WTC11 (cell line): Measurements from ENCODE around the gene GTF2H4. TPM values are rescaled to one million over a fixed set of nuclear protein-coding genes. Genes with fewer than 3 reads are reported as not detected.

Source experiments
- ATAC-seq: fragments of 200-7000 bp; cut with Tn5 transposase; 2 replicates; pipeline ENCODE4 v1.10.0; 2021; ENCODE audit warnings: mild to moderate bottlenecking, moderate library complexity
- CTCF ChIA-PET: fragments of 300-600 bp; sonication (Branson Sonifier 250); formaldehyde crosslinking; loops from one replicate; lab custom pipeline; 2021; ENCODE audit warnings: antibody characterized with exemption; lab: Charles Lee
- POLR2A ChIA-PET: fragments of 350-600 bp; sonication (Branson Sonifier 250); formaldehyde crosslinking; loops from one replicate; lab custom pipeline; 2021; ENCODE audit warnings: antibody characterized with exemption; lab: Charles Lee
- DNase-seq: peaks from one replicate; pipeline ENCODE4 v3.0.0; 2021; ENCODE audit warnings: low spot score
- H3K27ac Mint-ChIP-seq: 2 replicates; pipeline ENCODE4 v1.8.0; 2021; ENCODE audit warnings: mixed read lengths
- H3K27me3 Mint-ChIP-seq: 2 replicates; pipeline ENCODE4 v1.8.0; 2021; ENCODE audit warnings: low read depth, mild to moderate bottlenecking, moderate library complexity, mixed read lengths
- H3K36me3 Mint-ChIP-seq: 2 replicates; pipeline ENCODE4 v1.8.0; 2021; ENCODE audit warnings: mixed read lengths
- H3K4me1 Mint-ChIP-seq: 2 replicates; pipeline ENCODE4 v1.8.0; 2022; ENCODE audit warnings: mixed read lengths
- H3K4me3 Mint-ChIP-seq: 2 replicates; pipeline ENCODE4 v1.8.0; 2021; ENCODE audit warnings: mild to moderate bottlenecking, moderate library complexity, mixed read lengths
- H3K9me3 Mint-ChIP-seq: 2 replicates; pipeline ENCODE4 v1.8.0; 2021; ENCODE audit warnings: mixed read lengths
- ATF1 ChIP-seq: sonication (generic); formaldehyde crosslinking; IDR thresholded peaks from 2 replicates; pipeline ENCODE4 v1.8.1; 2023; ENCODE audit warnings: mild to moderate bottlenecking, moderate library complexity, missing genetic modification reagents
- CREB1 ChIP-seq: sonication (generic); formaldehyde crosslinking; IDR thresholded peaks from 2 replicates; pipeline ENCODE4 v1.8.0; 2023; ENCODE audit warnings: mild to moderate bottlenecking, missing genetic modification reagents
- ESRRA ChIP-seq: sonication (generic); formaldehyde crosslinking; IDR thresholded peaks from 2 replicates; pipeline ENCODE4 v1.8.1; 2022; ENCODE audit warnings: mild to moderate bottlenecking, missing genetic modification reagents, borderline replicate concordance
- FOXK1 ChIP-seq: sonication (generic); formaldehyde crosslinking; IDR thresholded peaks from 2 replicates; pipeline ENCODE4 v1.8.0; 2022; ENCODE audit warnings: mild to moderate bottlenecking, moderate library complexity, missing genetic modification reagents
- GRHL2 ChIP-seq: fragments of 250-450 bp; sonication (Bioruptor Pico); IDR thresholded peaks from 2 replicates; pipeline ENCODE4 v1.8.0; 2022; ENCODE audit warnings: mild to moderate bottlenecking, moderate library complexity; ENCODE audit not compliant: insufficient replicate concordance, severe bottlenecking
- MXD4 ChIP-seq: fragments of 250-450 bp; sonication (Bioruptor Pico); IDR thresholded peaks from 2 replicates; pipeline ENCODE4 v1.8.0; 2021; ENCODE audit warnings: mild to moderate bottlenecking, moderate library complexity, borderline replicate concordance
- MYBL2 ChIP-seq: sonication (generic); formaldehyde crosslinking; IDR thresholded peaks from 2 replicates; pipeline ENCODE4 v1.8.1; 2023; ENCODE audit warnings: mild to moderate bottlenecking, moderate library complexity, missing genetic modification reagents
- NFE2L1 ChIP-seq: sonication (generic); formaldehyde crosslinking; IDR thresholded peaks from 2 replicates; pipeline ENCODE4 v1.8.1; 2023; ENCODE audit warnings: missing genetic modification reagents
- NR2C2 ChIP-seq: sonication (generic); formaldehyde crosslinking; IDR thresholded peaks from 2 replicates; pipeline ENCODE4 v1.8.0; 2022; ENCODE audit warnings: mild to moderate bottlenecking, missing genetic modification reagents
- SOX15 ChIP-seq: fragments of 250-450 bp; sonication (Bioruptor Pico); IDR thresholded peaks from 2 replicates; pipeline ENCODE4 v1.9.0; 2021; ENCODE audit warnings: mild to moderate bottlenecking
- SP1 ChIP-seq: sonication (generic); formaldehyde crosslinking; conservative IDR thresholded peaks from 2 replicates; pipeline ENCODE4 v1.8.1; 2022; ENCODE audit warnings: missing genetic modification reagents
- TEAD1 ChIP-seq: sonication (generic); formaldehyde crosslinking; IDR thresholded peaks from 2 replicates; pipeline ENCODE4 v1.8.0; 2022; ENCODE audit warnings: mild to moderate bottlenecking, missing genetic modification reagents
- TP53 ChIP-seq: sonication (generic); formaldehyde crosslinking; IDR thresholded peaks from 2 replicates; pipeline ENCODE4 v1.8.1; 2023; ENCODE audit warnings: mild to moderate bottlenecking, missing genetic modification reagents
- ZBTB21 ChIP-seq: sonication (generic); formaldehyde crosslinking; IDR thresholded peaks from 2 replicates; pipeline ENCODE4 v1.8.1; 2023; ENCODE audit warnings: mild to moderate bottlenecking, missing genetic modification reagents, borderline replicate concordance
- ZNF317 ChIP-seq: sonication (generic); formaldehyde crosslinking; IDR thresholded peaks from 2 replicates; pipeline ENCODE4 v1.8.1; 2023; ENCODE audit warnings: low read depth, mild to moderate bottlenecking, moderate library complexity, missing genetic modification reagents, borderline replicate concordance
- ZNF396 ChIP-seq: fragments of 250-450 bp; sonication (Bioruptor Pico); IDR thresholded peaks from 2 replicates; pipeline ENCODE4 v1.8.0; 2021; ENCODE audit warnings: mild to moderate bottlenecking, moderate library complexity, borderline replicate concordance
- ZNF671 ChIP-seq: fragments of 250-450 bp; sonication (Bioruptor Pico); IDR thresholded peaks from 2 replicates; pipeline ENCODE4 v1.8.0; 2021; ENCODE audit warnings: mild to moderate bottlenecking
- total RNA-seq: library from RNA; stranded (reverse); gene quantifications from 3 replicates; pipeline ENCODE4 v1.2.3, GENCODE V29; 2021
- TF ChIP-seq, protein P1 (sequence below): sonication (generic); formaldehyde crosslinking; IDR thresholded peaks from 2 replicates; pipeline ENCODE4 v1.8.0; 2023; ENCODE audit warnings: mild to moderate bottlenecking, missing genetic modification reagents
- TF ChIP-seq, protein P2 (sequence below): sonication (generic); formaldehyde crosslinking; IDR thresholded peaks from 2 replicates; pipeline ENCODE4 v1.8.0; 2022; ENCODE audit warnings: mild to moderate bottlenecking, missing genetic modification reagents
- TF ChIP-seq, protein P3 (sequence below): sonication (generic); formaldehyde crosslinking; conservative IDR thresholded peaks from 2 replicates; pipeline ENCODE4 v1.8.1; 2022; ENCODE audit warnings: mild to moderate bottlenecking, missing genetic modification reagents
- TF ChIP-seq, protein P4 (sequence below): fragments of 250-450 bp; sonication (Bioruptor Pico); IDR thresholded peaks from 2 replicates; pipeline ENCODE4 v1.9.0; 2021; ENCODE audit warnings: moderate library complexity, mild to moderate bottlenecking, inconsistent platforms, borderline replicate concordance
- TF ChIP-seq, protein P5 (sequence below): fragments of 250-450 bp; sonication (Bioruptor Pico); IDR thresholded peaks from 2 replicates; pipeline ENCODE4 v1.9.0; 2021; ENCODE audit warnings: mild to moderate bottlenecking

Gene GTF2H4
- total RNA-seq, 1 experiment from 2014 or later: 49.2 TPM

DNA sequence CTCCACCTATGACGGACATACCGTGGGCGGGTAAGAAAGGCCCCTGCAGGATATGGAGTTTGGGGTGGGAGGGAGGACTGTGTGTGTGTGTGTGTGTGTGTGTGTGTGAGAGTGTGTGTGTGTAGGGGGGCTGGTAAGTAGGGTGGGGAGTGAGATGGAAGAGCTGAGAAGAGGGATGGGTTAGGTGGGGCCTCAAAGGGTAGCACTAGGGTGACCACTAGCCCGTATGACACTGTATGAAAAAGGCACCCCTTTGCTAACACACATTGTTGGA lies 16.6 kb upstream of the GTF2H4 start:
- ATAC-seq: no peak
- H3K27ac Mint-ChIP-seq: no peak overlapping the region
- no peaks in the 10 kb centered on the region for H3K27me3 Mint-ChIP-seq
- H3K36me3 Mint-ChIP-seq: peaks cover 57% of the 10 kb centered on the region
- ChIA-PET POLR2A (interaction anchor here (1.5 kb wide), 1 partner anchor 23 kb away, joined by 4 read pairs; the partner anchor contains the start of gene VARS2), CTCF (interaction anchor here (0.5 to 3.1 kb wide), 2 partner anchors 9 to 11 kb away, joined by 3 to 11 read pairs; no protein-coding TSS in a partner anchor)
- DNase-seq: no peak
- no peak overlapping the region for H3K4me3 Mint-ChIP-seq
- no peak for TF ChIP-seq MYBL2 (CRISPR knock-in tag)
- no peak for TF ChIP-seq SOX15
- no peak for TF ChIP-seq TEAD1 (CRISPR knock-in tag)
- TF ChIP-seq ZBTB21 (CRISPR knock-in tag): no peak
- TF ChIP-seq NR2C2 (CRISPR knock-in tag): no peak
- TF ChIP-seq, protein P1, sequence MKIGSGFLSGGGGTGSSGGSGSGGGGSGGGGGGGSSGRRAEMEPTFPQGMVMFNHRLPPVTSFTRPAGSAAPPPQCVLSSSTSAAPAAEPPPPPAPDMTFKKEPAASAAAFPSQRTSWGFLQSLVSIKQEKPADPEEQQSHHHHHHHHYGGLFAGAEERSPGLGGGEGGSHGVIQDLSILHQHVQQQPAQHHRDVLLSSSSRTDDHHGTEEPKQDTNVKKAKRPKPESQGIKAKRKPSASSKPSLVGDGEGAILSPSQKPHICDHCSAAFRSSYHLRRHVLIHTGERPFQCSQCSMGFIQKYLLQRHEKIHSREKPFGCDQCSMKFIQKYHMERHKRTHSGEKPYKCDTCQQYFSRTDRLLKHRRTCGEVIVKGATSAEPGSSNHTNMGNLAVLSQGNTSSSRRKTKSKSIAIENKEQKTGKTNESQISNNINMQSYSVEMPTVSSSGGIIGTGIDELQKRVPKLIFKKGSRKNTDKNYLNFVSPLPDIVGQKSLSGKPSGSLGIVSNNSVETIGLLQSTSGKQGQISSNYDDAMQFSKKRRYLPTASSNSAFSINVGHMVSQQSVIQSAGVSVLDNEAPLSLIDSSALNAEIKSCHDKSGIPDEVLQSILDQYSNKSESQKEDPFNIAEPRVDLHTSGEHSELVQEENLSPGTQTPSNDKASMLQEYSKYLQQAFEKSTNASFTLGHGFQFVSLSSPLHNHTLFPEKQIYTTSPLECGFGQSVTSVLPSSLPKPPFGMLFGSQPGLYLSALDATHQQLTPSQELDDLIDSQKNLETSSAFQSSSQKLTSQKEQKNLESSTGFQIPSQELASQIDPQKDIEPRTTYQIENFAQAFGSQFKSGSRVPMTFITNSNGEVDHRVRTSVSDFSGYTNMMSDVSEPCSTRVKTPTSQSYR (CRISPR knock-in tag): no peak
- no peak for TF ChIP-seq NFE2L1
- TF ChIP-seq ATF1 (CRISPR knock-in tag): no peak
- no peak for TF ChIP-seq ZNF317
- TF ChIP-seq, protein P2, sequence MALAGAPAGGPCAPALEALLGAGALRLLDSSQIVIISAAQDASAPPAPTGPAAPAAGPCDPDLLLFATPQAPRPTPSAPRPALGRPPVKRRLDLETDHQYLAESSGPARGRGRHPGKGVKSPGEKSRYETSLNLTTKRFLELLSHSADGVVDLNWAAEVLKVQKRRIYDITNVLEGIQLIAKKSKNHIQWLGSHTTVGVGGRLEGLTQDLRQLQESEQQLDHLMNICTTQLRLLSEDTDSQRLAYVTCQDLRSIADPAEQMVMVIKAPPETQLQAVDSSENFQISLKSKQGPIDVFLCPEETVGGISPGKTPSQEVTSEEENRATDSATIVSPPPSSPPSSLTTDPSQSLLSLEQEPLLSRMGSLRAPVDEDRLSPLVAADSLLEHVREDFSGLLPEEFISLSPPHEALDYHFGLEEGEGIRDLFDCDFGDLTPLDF (CRISPR knock-in tag): no peak
- no peak for TF ChIP-seq ESRRA (CRISPR knock-in tag)
- peaks cover 32% of the 10 kb centered on the region for H3K4me1 Mint-ChIP-seq
- H3K9me3 Mint-ChIP-seq: no peaks in the 10 kb centered on the region

DNA sequence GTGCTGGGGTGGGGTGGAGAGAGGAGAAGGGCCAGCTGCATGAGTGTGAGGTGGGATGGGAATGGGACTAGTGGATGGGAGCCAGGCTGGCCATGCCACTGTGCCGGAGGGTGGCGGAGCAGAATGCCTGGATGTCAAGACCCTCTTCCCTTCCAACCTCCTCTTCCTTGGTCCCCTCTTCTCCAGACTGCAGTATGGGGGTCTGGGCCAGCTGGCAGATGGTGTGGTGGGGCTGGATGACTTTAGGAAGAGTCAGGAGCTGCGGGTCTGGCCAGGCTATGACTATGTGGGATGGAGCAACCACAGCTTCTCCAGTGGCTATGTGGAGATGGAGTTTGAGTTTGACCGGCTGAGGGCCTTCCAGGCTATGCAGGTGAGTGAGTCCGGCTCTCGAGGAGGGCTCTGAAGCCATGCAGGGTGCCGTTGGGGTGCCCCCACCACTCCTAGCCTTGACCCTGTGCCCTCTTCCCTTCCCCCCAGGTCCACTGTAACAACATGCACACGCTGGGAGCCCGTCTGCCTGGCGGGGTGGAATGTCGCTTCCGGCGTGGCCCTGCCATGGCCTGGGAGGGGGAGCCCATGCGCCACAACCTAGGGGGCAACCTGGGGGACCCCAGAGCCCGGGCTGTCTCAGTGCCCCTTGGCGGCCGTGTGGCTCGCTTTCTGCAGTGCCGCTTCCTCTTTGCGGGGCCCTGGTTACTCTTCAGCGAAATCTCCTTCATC lies 16.0 kb upstream of the GTF2H4 start:
- Mint-ChIP-seq H3K4me1 (peaks cover 26% of the 10 kb centered on the region), H3K27me3 (no peaks in the 10 kb centered on the region), H3K36me3 (peaks cover 62% of the 10 kb centered on the region), H3K9me3 (no peaks in the 10 kb centered on the region), H3K27ac (peak overlapping the region; percentile 54; the same call in 1 of the 2 replicates), H3K4me3 (no peak overlapping the region)
- no peak for DNase-seq
- no peak for ATAC-seq
- ChIA-PET POLR2A (no interaction called here), CTCF (interaction anchor here (0.5 to 3.1 kb wide), 5 partner anchors 9 to 195 kb away, joined by 3 to 11 read pairs (median 3); no protein-coding TSS in a partner anchor)
- TF ChIP-seq ATF1 (CRISPR knock-in tag) (no peak), SP1 (no peak), ZNF671 (no peak), CREB1 (CRISPR knock-in tag) (no peak), MXD4 (CRISPR knock-in tag) (no peak), MYBL2 (CRISPR knock-in tag) (no peak), FOXK1 (no peak), TP53 (CRISPR knock-in tag) (no peak), ZNF396 (CRISPR knock-in tag) (no peak), GRHL2 (CRISPR knock-in tag) (no peak), NR2C2 (CRISPR knock-in tag) (no peak)
- TF ChIP-seq, protein P3, sequence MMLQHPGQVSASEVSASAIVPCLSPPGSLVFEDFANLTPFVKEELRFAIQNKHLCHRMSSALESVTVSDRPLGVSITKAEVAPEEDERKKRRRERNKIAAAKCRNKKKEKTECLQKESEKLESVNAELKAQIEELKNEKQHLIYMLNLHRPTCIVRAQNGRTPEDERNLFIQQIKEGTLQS (CRISPR knock-in tag): no peak
- TF ChIP-seq, protein P4, sequence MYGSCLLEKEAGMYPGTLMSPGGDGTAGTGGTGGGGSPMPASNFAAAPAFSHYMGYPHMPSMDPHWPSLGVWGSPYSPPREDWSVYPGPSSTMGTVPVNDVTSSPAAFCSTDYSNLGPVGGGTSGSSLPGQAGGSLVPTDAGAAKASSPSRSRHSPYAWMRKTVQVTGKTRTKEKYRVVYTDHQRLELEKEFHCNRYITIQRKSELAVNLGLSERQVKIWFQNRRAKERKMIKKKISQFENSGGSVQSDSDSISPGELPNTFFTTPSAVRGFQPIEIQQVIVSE (CRISPR knock-in tag): no peak
- TF ChIP-seq, protein P5, sequence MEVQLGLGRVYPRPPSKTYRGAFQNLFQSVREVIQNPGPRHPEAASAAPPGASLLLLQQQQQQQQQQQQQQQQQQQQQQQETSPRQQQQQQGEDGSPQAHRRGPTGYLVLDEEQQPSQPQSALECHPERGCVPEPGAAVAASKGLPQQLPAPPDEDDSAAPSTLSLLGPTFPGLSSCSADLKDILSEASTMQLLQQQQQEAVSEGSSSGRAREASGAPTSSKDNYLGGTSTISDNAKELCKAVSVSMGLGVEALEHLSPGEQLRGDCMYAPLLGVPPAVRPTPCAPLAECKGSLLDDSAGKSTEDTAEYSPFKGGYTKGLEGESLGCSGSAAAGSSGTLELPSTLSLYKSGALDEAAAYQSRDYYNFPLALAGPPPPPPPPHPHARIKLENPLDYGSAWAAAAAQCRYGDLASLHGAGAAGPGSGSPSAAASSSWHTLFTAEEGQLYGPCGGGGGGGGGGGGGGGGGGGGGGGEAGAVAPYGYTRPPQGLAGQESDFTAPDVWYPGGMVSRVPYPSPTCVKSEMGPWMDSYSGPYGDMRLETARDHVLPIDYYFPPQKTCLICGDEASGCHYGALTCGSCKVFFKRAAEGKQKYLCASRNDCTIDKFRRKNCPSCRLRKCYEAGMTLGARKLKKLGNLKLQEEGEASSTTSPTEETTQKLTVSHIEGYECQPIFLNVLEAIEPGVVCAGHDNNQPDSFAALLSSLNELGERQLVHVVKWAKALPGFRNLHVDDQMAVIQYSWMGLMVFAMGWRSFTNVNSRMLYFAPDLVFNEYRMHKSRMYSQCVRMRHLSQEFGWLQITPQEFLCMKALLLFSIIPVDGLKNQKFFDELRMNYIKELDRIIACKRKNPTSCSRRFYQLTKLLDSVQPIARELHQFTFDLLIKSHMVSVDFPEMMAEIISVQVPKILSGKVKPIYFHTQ (CRISPR knock-in tag): no peak
- TF ChIP-seq, all 79 proteins: peak for 0
